BJ (cell line): ENCODE measurements around the gene SLX4IP. TPM values are rescaled to one million over a fixed set of nuclear protein-coding genes. Genes with fewer than 3 reads are reported as not detected.

Experiments
- CTCF ChIA-PET: fragments of 350-600 bp; formaldehyde crosslinking; extraction: SDS; loops from one replicate; lab custom pipeline; 2021; ENCODE audit warnings: antibody characterized with exemption, inconsistent platforms; lab: Yijun Ruan, JAX
- POLR2A ChIA-PET: fragments of 300-600 bp; sonication (Branson Sonifier 250); formaldehyde crosslinking; extraction: SDS; loops from one replicate; lab custom pipeline; 2021; ENCODE audit warnings: antibody characterized with exemption; lab: Charles Lee
- DNase-seq: peaks from one replicate; pipeline ENCODE4 v3.0.0-alpha.2; 2011; ENCODE audit warnings: low read depth
- H3K27me3 ChIP-seq: 2 replicates; pipeline ENCODE4 v1.6.0; 2011; ENCODE audit warnings: low read length; ENCODE audit not compliant: control insufficient read depth, insufficient read depth
- H3K36me3 ChIP-seq: 2 replicates; pipeline ENCODE4 v1.5.1; 2011; ENCODE audit warnings: low read length; ENCODE audit not compliant: control insufficient read depth, insufficient read depth
- H3K4me3 ChIP-seq: 2 replicates; pipeline ENCODE4 v1.5.1; 2011; ENCODE audit warnings: low read depth, mild to moderate bottlenecking, control low read depth, low read length
- CTCF ChIP-seq: IDR thresholded peaks from 2 replicates; pipeline ENCODE4 v1.5.1; 2011; ENCODE audit warnings: low read depth, mild to moderate bottlenecking, control low read depth, inconsistent platforms, low read length, moderate library complexity; ENCODE audit not compliant: insufficient read depth
- polyA plus RNA-seq: library from polyadenylated mRNA; depleted of rRNA; stranded (reverse); fragments of >200 nt; gene quantifications from 2 replicates; pipeline ENCODE4 v1.2.3, GENCODE V29; 2011

SLX4IP gene
- polyA plus RNA-seq, 1 experiment, result 1.6 TPM

GRCh38 chr20:10461495-10461894, 26.4 kb downstream of the SLX4IP start:
- H3K4me3 ChIP-seq, result no peak overlapping the region
- ChIA-PET POLR2A (no interaction called here), CTCF (no interaction called here)
- no peak for TF ChIP-seq CTCF
- H3K27me3 ChIP-seq, result no peaks in the 10 kb centered on the region
- no peak for DNase-seq
- no peaks in the 10 kb centered on the region for H3K36me3 ChIP-seq

- Histone ChIP-seq H3K36me3 (no peaks in the 10 kb centered on the region), H3K4me3 (no peak overlapping the region), H3K27me3 (no peaks in the 10 kb centered on the region)
- DNase-seq, result no peak
- no peak for TF ChIP-seq CTCF
- POLR2A ChIA-PET, result no interaction called here
- CTCF ChIA-PET, result no interaction called here
Observed at GRCh38 chr20:10462516-10462915, 27.4 kb downstream of the SLX4IP start.

- CTCF ChIA-PET, result no interaction called here
- POLR2A ChIA-PET, result no interaction called here
- H3K36me3 ChIP-seq, result no peaks in the 10 kb centered on the region
- H3K4me3 ChIP-seq, result no peak overlapping the region
- no peak for DNase-seq
- TF ChIP-seq CTCF, result no peak
- H3K27me3 ChIP-seq, result no peaks in the 10 kb centered on the region
Observed at GRCh38 chr20:10463622-10464021, 28.5 kb downstream of the SLX4IP start.

- H3K27me3 ChIP-seq, result no peaks in the 10 kb centered on the region
- no peak overlapping the region for H3K4me3 ChIP-seq
- ChIA-PET POLR2A (no interaction called here), CTCF (interaction anchor here (0.6 kb wide), 1 partner anchor 607 kb away, joined by 3 read pairs; no protein-coding TSS in a partner anchor)
- H3K36me3 ChIP-seq, result no peaks in the 10 kb centered on the region
- no peak for TF ChIP-seq CTCF
- DNase-seq, result no peak
Observed at GRCh38 chr20:10465135-10465534, 30.0 kb downstream of the SLX4IP start.

GRCh38 chr20:10466325-10466724, 31.2 kb downstream of the SLX4IP start:
- TF ChIP-seq CTCF, result no peak
- Histone ChIP-seq H3K36me3 (no peaks in the 10 kb centered on the region), H3K4me3 (no peak overlapping the region), H3K27me3 (no peaks in the 10 kb centered on the region)
- DNase-seq, result no peak
- POLR2A ChIA-PET, result no interaction called here
- CTCF ChIA-PET, result interaction anchor here (1.0 kb wide), 1 partner anchor 209 kb away, joined by 3 read pairs; no protein-coding TSS in a partner anchor
